Endodermal cell (in vitro differentiated cells): Measurements from ENCODE around the gene SRCAP. TPM values are rescaled to one million over a fixed set of nuclear protein-coding genes. Genes with fewer than 3 reads are reported as not detected.

Experiments
- DNase-seq: peaks from one replicate; pipeline ENCODE4 v3.0.0-alpha.2; 2017
- H3K27ac ChIP-seq: 2 replicates; pipeline ENCODE4 v1.5.1; 2013; ENCODE audit warnings: mild to moderate bottlenecking, low read depth, low read length, moderate library complexity
- H3K27me3 ChIP-seq: 2 replicates; pipeline ENCODE4 v1.6.1; 2013; ENCODE audit warnings: mild to moderate bottlenecking, low read length, moderate library complexity; ENCODE audit not compliant: insufficient read depth, control insufficient read depth, poor library complexity, severe bottlenecking
- H3K36me3 ChIP-seq: 2 replicates; pipeline ENCODE4 v1.7.0; 2013; ENCODE audit warnings: mild to moderate bottlenecking, low read length, moderate library complexity; ENCODE audit not compliant: control insufficient read depth, insufficient read depth
- H3K4me1 ChIP-seq: one replicate; pipeline ENCODE4 v1.7.0; 2013; ENCODE audit warnings: low read length; ENCODE audit not compliant: control insufficient read depth, insufficient read depth
- H3K4me3 ChIP-seq: 2 replicates; pipeline ENCODE4 v1.5.1; 2013; ENCODE audit warnings: mild to moderate bottlenecking, low read length, moderate library complexity
- H3K9ac ChIP-seq: 2 replicates; pipeline ENCODE4 v1.6.1; 2013; ENCODE audit warnings: mild to moderate bottlenecking, low read length, moderate library complexity; ENCODE audit not compliant: poor library complexity, severe bottlenecking; ENCODE audit errors: extremely low read depth
- H3K9me3 ChIP-seq: 2 replicates; pipeline ENCODE4 v1.6.1; 2013; ENCODE audit warnings: mild to moderate bottlenecking, low read length, moderate library complexity; ENCODE audit not compliant: control insufficient read depth
- H3K27ac Mint-ChIP-seq: 2 replicates; pipeline ENCODE4 v1.8.0; 2020; ENCODE audit warnings: mixed read lengths
- H3K27me3 Mint-ChIP-seq: 2 replicates; pipeline ENCODE4 v1.8.0; 2021; ENCODE audit warnings: mild to moderate bottlenecking, mixed read lengths; ENCODE audit not compliant: insufficient read depth
- H3K36me3 Mint-ChIP-seq: 2 replicates; pipeline ENCODE4 v1.8.0; 2020; ENCODE audit warnings: low read depth, mixed read lengths
- H3K4me1 Mint-ChIP-seq: 2 replicates; pipeline ENCODE4 v1.8.0; 2020; ENCODE audit warnings: mixed read lengths
- H3K4me3 Mint-ChIP-seq: 2 replicates; pipeline ENCODE4 v1.8.0; 2020; ENCODE audit warnings: mild to moderate bottlenecking, moderate library complexity, mixed read lengths
- H3K9me3 Mint-ChIP-seq: 2 replicates; pipeline ENCODE4 v1.8.0; 2020; ENCODE audit warnings: mild to moderate bottlenecking, mixed read lengths
- WGBS, 2 experiments: methylation state at CpG; one replicate each; pipeline versions ENCODE4 v1.1.5 to v1.1.7; 2013; ENCODE audit warnings: missing lambda C conversion rate in 2 of 2, mixed read lengths in 1 of 2; ENCODE audit not compliant: insufficient coverage in 1 of 2, insufficient read length in 1 of 2; 5-methylcytosine and 5-hydroxymethylcytosine counted together
- total RNA-seq, 2 donors: library from RNA; stranded (reverse); fragmentation: NEBNext Ultra II Directional in 1 of 2; extraction: Animal tissue kit (Norgen Biotek cat#: 25700) in 1 of 2; gene quantifications; 2 replicates in 1 of 2; 3 replicates in 1 of 2; pipeline ENCODE4 v1.2.1, GENCODE V29; 2021
- TF ChIP-seq, protein P1 (sequence below): fragments of 200-600 bp; sonication (generic); conservative IDR thresholded peaks from 2 replicates; pipeline ENCODE4 v1.5.0; 2021; ENCODE audit warnings: antibody characterized with exemption, mild to moderate bottlenecking

SRCAP gene
- total RNA-seq, 2 donors from 2014 or later, result 57.7 to 66.9 TPM

DNA sequence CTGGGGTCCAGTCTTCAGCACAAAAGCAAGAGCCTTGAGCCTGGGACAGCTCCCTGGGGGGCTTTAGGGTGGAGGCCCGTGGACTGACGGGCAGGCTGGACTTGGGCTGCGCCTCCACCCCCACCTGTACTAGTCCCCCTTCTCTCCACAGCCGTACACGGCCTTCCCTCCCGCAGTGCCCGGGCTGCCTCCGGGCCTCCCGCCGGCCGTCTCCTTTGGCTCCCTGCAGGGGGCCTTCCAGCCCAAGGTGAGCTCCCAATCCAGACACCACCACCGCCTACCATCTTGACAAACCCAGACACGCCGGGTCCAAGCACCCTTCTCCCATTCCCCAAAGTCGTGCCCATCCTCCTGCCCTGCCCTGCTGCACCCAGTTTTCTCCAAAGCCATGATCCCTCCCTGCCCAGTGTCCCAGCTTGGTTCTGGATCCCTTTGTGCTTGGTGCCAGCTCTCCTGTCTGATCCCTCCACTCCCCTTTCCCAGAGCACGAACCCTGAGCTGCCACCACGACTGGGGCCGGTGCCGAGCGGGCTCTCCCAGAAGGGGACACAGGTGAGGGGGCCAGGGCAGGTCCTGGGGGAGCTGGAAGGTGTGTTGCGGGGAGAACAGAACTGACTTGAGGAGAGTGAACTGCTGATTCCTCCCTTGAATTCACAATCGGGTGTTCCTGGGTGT is 33.7 kb upstream of the SRCAP start:
- peaks cover 71% of the 10 kb centered on the region for H3K36me3 ChIP-seq
- H3K27ac ChIP-seq, result no peak overlapping the region
- peaks cover 2% of the 10 kb centered on the region for H3K4me1 ChIP-seq
- H3K36me3 Mint-ChIP-seq, result peaks cover 74% of the 10 kb centered on the region
- no peak for DNase-seq
- H3K4me3 ChIP-seq, result no peak overlapping the region
- peaks cover 8% of the 10 kb centered on the region for H3K4me1 Mint-ChIP-seq
- H3K27me3 ChIP-seq, result no peaks in the 10 kb centered on the region
- H3K27me3 Mint-ChIP-seq, result peaks cover 69% of the 10 kb centered on the region
- TF ChIP-seq, protein P1, sequence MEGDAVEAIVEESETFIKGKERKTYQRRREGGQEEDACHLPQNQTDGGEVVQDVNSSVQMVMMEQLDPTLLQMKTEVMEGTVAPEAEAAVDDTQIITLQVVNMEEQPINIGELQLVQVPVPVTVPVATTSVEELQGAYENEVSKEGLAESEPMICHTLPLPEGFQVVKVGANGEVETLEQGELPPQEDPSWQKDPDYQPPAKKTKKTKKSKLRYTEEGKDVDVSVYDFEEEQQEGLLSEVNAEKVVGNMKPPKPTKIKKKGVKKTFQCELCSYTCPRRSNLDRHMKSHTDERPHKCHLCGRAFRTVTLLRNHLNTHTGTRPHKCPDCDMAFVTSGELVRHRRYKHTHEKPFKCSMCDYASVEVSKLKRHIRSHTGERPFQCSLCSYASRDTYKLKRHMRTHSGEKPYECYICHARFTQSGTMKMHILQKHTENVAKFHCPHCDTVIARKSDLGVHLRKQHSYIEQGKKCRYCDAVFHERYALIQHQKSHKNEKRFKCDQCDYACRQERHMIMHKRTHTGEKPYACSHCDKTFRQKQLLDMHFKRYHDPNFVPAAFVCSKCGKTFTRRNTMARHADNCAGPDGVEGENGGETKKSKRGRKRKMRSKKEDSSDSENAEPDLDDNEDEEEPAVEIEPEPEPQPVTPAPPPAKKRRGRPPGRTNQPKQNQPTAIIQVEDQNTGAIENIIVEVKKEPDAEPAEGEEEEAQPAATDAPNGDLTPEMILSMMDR, result no peak
- H3K4me3 Mint-ChIP-seq, result no peak overlapping the region
- no peak overlapping the region for H3K9ac ChIP-seq
- no peak overlapping the region for H3K27ac Mint-ChIP-seq
- H3K9me3 Mint-ChIP-seq, result no peaks in the 10 kb centered on the region
- no peaks in the 10 kb centered on the region for H3K9me3 ChIP-seq
- 90 to 96% methylated on average over 3 to 22 of the region's 22 CpGs for WGBS, 2 experiments

DNA sequence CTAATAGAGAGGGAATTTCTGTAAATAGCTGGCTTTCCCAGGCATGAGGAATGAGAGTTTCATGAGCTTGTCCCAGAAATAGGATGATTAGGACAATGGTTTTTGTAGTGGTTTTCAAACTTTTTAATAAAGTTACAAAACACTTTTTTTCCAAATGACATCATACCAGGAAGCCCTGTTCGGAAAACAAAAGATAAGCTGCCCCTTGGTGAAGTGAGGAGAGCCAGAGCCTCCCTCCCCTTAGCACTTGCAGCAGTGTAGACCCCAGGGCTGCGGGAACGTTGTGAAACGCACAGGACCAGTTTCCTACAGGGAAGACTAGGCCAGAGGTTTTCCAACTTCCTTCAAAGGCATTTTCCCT is 33.2 kb upstream of the SRCAP start:
- H3K4me3 Mint-ChIP-seq, result no peak overlapping the region

DNA sequence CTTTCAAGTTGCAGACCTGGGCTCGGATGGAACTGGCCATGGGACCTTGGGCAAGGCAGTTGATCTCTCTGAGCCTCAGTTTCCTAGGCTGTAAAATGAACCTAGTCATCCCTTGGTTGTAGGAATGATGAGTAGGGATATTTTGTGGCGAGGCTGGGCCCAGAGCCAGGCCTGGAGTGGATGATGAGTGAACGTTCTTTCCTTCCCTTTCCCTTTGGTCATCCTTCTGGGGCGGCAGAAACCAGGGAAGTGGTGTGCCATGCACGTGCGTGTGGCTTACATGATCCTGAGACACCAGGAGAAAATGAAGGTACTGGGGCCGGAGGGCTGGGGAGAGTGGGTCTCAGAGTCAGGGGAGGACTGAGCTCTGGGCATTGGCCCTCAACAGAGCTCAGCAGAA is 32.3 kb upstream of the SRCAP start:
- no peak overlapping the region for H3K4me3 Mint-ChIP-seq
- Histone ChIP-seq H3K27me3 (no peaks in the 10 kb centered on the region), H3K4me3 (no peak overlapping the region), H3K36me3 (peaks cover 58% of the 10 kb centered on the region), H3K9me3 (no peaks in the 10 kb centered on the region), H3K4me1 (no peaks in the 10 kb centered on the region), H3K27ac (no peak overlapping the region), H3K9ac (no peak overlapping the region)
- no peaks in the 10 kb centered on the region for H3K4me1 Mint-ChIP-seq
- TF ChIP-seq, protein P1, result no peak
- no peaks in the 10 kb centered on the region for H3K9me3 Mint-ChIP-seq
- H3K27ac Mint-ChIP-seq, result no peak overlapping the region
- peaks cover 75% of the 10 kb centered on the region for H3K27me3 Mint-ChIP-seq
- no peak for DNase-seq
- WGBS, 2 experiments, result 93 to 97% methylated on average over 5 to 7 of the region's 7 CpGs
- H3K36me3 Mint-ChIP-seq, result peaks cover 70% of the 10 kb centered on the region

More for the DNA sequence above, 33.2 kb upstream of the SRCAP start:
- Mint-ChIP-seq H3K9me3 (no peaks in the 10 kb centered on the region), H3K27me3 (peaks cover 71% of the 10 kb centered on the region), H3K27ac (no peak overlapping the region), H3K4me1 (peaks cover 3% of the 10 kb centered on the region), H3K36me3 (peaks cover 72% of the 10 kb centered on the region)
- TF ChIP-seq, protein P1, result no peak
- Histone ChIP-seq H3K9me3 (no peaks in the 10 kb centered on the region), H3K27me3 (no peaks in the 10 kb centered on the region), H3K4me1 (no peaks in the 10 kb centered on the region), H3K9ac (no peak overlapping the region), H3K27ac (no peak overlapping the region), H3K36me3 (peaks cover 66% of the 10 kb centered on the region), H3K4me3 (no peak overlapping the region)
- WGBS, 2 experiments, result 92 to 96% methylated on average over 4 of the region's 4 CpGs
- no peak for DNase-seq
